HG03139 (cell line): Measurements from ENCODE around the gene SLC25A4.
A peak's percentile ranks its signal among the peaks of the same experiment; 100 is the strongest.
"Not testable (repeated sequence)": the region's sequence is repeated elsewhere in the genome, so short reads cannot be mapped to it uniquely, and the experiment has no call there.

Source experiments
- ATAC-seq: cut with Tn5 transposase; IDR thresholded peaks from one replicate; pipeline ENCODE4 v1.9.1; 2021; ENCODE audit not compliant: unreplicated experiment

Gene SLC25A4

DNA sequence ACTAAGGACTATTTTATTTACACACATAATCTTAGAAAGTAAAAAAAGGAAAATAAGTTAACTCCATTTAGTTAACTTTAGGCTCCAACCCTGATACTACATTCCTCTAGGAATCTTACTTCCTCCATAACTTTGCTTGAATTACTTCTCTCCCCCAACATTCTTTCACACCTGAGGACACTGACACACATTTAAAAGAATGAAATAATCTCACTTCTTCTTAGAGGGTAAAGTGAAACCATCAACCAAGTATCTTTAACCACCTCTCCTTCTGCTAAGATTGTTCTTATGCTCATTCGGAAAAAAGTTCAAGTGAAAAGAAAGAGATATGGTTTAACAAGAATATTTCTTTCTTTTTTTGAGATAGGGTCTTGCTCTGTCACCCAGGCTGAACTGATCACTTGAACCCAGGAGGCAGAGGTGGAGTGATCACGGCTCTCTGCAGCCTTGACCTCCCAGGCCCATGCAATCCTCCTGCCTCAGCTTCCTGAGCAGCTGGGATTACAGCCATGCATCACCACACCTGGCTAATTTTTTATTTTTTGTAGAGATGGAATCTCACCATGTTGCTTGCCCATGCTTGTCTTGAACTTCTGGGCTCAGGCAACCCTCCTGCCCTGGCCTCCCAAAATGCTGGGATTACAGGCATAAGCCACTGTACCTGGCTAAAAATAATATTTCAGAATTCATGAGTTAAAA is 28.5 kb downstream of the SLC25A4 start:
- peak; percentile 77 for ATAC-seq

DNA sequence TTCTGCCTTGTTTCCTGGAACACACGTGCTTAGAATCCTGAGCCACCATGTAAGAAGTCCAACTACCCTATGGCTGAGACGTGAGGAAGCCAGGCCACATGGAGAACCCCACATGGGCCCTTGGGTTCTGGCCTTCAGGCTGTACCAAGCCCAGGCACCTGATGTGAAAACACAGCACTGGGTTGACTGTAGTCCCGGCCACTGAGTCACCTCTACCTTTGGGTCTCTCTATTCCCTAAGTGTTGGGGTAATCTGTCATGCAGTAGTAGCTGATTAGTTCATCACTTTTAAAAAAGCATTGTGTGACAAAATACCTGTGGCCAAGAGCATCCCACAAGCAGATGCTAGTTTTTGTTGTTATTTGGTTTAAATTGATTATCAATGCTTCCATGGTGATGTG is 36.4 kb downstream of the SLC25A4 start:
- no peak for ATAC-seq

DNA sequence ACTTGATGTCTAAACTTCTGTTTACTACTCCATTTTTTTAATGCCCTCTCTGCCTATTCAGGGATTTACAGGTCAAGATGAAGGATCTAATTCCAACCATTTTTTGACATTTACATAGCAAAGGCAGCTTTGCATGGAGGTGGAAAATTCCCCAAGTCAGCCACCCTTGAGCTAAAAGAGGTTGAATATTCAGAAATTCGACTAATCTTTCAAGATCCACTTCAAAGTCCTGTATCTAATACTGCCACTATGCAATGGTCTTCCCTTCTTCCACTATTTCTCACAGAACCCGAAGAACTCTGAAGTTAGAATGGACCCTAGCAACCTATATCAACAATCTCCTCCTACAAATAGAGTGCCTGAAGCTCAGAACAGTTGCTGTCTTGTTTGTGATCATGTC is 39.2 kb downstream of the SLC25A4 start:
- no peak for ATAC-seq

DNA sequence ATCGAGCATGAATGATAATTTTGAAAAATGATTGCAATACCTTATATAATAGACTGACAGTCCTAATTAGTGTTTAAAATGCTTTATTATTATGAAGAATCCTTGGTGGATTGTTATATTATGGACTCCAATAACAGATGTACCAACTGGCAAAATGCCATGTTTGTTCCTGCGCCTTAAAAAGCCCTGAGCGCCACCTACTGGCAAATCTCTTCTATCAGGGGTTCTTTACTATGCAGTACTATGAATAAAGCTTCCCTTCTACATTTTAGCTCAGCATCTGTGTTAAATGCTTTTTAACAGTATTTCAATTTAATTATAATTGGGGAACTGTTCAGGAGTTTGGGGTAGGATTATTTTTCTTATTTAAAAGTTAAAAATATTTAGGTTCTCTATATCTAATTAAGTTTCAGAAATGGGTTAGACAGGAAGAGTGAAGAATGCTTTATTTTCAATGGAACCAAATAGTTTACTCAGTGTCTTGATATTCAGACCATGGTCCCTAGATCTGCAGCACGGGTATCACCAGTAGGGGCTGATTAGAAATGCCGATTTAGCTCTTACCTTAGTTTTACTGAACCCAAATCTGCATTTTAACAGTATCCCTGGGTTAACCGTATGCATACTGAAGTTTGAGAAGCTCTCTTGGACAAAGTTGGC is 40.7 kb downstream of the SLC25A4 start:
- ATAC-seq, result no peak

DNA sequence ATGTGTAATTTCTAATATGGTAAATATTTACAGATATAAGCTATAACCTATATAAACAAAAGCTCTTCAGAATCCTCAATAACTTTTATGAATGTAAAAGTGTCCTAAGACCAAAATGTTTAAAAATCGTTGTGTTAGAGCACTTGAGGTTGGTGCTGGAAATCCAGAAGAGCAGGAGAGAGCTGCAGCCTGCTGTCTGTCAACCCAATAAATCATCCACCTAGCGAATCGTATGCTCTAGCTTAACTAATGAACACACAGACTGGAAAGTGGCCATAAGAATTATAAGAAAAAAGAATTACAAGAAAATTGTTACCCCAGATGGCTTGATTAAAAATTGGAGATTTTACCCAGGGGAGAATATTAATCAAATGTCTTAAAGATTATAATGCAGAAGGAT is 43.7 kb downstream of the SLC25A4 start:
- no peak for ATAC-seq

DNA sequence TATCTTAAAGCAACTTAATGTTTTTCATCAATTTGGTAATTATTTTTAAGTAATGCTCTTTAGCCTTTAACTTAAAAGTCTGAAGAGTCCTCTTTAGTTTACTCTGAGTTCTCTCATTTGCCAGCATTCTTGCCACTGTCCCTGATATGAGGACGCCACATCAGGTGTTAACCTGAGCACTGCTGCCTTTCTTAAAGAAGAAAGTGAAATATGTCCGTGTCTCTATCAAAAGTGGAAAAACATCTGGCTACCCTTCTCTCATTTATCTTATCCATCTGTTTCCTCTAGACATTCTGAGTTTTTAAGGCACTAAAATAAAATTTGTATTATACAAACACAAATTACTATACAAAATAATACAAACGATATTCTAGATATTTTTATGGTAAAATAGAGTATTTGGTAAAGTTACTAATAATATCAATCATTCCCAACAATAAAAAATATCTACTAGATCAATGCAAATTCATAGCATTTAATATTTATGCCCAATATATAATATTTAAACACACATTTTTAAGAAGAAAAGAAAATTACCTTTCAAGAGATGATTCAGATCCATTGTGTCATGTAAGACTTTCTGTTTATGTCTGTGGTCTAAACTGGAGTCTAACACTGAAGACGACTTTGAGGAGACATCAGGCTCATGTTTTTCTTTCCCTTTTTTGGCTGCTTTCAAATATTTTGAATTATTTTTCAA is 46.7 kb downstream of the SLC25A4 start:
- ATAC-seq, result no peak

DNA sequence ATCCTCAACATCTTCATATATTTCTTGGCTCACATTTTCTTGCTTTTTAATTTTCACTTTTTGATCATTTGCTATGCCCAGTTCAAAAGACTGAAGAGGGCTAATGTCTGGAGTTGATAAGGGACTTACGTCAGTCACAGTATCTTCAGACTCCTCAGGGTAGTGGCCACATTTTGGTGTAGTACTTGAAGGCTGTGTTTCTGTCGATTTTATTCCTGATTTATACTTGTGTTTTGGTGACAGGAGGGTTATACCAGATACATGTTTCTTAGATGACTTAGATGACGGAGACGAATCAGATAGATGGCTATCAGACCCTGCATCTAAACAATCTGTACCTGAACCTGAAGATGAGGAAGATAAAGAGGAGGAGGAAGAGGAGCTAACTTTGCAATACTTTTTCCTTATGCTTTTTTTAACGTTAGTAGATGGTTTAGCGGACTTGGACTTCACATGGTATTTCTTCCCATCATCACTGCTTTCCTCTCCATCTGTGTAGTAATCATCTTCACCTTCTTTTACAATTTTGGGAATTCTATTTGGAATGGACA is 47.3 kb downstream of the SLC25A4 start:
- no peak for ATAC-seq

DNA sequence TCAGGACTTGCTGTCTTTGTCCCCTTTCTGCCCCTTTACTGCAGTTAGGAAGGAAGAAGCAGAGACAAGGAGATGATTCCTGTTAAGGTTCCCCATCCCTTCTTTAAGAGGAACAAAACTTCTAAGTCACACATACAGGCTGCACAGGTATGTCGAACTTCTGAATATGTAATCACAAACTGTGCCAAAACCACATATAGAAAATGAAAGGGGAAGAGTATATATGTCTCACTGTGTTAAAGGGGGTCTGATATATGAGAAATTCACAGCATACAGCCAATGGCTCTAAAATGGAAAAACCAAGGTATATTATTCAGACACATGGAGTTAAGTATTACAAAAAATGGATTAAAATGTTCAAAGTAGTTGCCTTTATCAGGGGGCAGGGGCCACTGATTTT is 49.0 kb downstream of the SLC25A4 start:
- ATAC-seq, result peak; percentile 68

DNA sequence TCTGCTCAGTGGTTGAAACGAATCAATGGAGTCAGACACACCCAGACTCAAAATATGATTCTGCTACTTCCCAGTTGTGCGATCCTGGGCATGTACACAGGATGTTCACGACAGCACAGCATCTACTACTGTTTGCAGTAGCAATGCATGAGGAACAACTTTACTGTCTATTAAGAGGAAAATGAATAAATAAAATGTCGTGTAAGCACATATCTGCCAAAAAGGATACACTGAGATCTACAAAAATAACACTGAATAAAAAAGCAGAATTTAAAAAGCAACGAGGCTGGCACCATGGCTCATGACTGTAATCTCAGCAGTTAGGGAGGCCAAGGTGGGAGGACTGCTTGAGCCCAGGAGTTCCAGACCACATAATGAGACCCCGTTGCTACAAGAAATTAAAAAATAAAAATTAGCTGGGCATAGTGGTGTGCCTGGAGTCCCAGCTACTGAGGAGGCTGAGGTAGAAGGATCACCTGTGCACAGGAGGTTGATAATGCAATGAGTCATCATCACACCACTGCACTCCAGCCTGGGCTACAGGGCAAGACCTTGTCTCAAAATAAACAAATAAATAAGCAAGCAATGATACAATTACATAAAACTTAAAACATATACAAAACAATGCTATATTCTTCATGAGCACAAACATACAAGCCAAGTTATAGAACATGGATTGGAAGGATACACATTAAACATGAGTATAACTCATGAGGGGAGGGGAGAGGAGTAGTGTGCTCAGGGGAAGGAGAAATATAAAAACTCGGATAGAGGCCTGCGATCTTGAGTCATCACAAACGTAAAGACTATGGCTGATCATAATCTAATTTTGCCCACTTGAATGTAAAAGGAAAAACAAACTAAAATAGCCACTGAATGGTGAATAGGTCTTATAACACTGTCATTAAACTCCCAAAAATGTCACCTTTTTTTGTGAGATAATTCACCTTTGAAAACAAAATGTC is 52.1 kb downstream of the SLC25A4 start:
- ATAC-seq, result no peak

DNA sequence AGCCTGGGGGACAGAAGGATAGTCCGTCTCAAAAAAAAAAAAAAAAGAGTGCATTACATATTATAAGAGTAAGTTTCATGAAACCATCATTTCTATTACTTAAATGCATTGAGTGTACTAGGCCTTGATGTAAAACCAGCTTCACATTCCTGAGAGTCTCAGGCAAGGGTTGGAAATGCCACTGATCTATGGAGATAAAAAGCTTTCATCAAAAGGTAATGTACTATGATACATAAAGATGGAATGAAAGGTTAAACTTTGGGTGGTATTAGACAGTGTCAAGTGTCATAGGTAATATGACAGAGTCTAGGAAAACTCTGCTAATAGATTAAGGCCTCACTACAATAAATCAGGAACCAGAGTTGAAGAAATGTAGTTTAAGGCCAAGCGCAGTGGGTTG is 53.4 kb downstream of the SLC25A4 start:
- no peak for ATAC-seq

DNA sequence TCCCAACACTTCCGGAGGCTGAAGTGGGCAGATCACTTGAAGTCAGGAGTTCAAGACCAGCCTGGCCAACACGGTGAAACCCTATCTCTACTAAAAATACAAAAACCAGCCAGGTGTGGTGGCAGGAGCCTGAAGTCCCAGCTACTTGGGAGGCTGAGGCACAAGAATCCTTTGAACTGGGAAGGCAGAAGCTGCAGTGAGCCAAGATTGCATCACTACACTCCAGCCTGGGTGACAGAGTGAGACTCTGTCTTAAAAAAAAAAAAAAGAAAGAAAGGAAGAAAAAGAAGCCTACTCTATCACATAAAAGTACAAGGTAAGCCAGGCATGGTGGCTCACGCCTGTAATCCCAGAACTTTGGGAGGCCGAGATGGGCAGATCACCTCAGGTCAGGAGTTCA is 55.1 kb downstream of the SLC25A4 start:
- not testable (repeated sequence) for ATAC-seq
